ENCODE measurements around the gene REPIN1. TPM values are rescaled to one million over a fixed set of nuclear protein-coding genes. Genes with fewer than 3 reads are reported as not detected.

The REPIN1 gene
- total RNA-seq, 4 donors from 2014 or later, result 182 to 414 (median 247) TPM

- H3K27ac ChIP-seq, result peak overlapping the region; percentile 93 to 99 (median 97)
- DNase-seq, result no peak
- 73% methylated on average over 26 of the region's 48 CpGs; no CpG with 5 or more reads in 1 of the 2 donors for WGBS, 2 donors (ENCODE audit: low coverage in 1 of 2)
- in situ Hi-C loops (cut with MboI; ENCODE audit: low pct_ligation_motif_present in 1 of 4, low pct_unique_long_range_greater_than_20kb in 1 of 4, low sequenced_read_pairs in 3 of 4), result no loop called here
- H3K4me3 ChIP-seq, result peak overlapping the region in 3 of 4 donors; percentile 16 to 90 (median 70)
- no peaks in the 10 kb centered on the region for H3K9me3 ChIP-seq
- intact Hi-C loops (cut with DNase I; ENCODE audit: low total_unique reads), result no loop called here
- H3K36me3 ChIP-seq, result no peaks in the 10 kb centered on the region
- peaks cover 24 to 85% (median 61%) of the 10 kb centered on the region in 4 donors for H3K4me1 ChIP-seq
- no peak for TF ChIP-seq POLR2A (IDR thresholded peaks at IDR 0.05)
- no peak for TF ChIP-seq CTCF (IDR thresholded peaks at IDR 0.05)
- no peak for TF ChIP-seq POLR2AphosphoS5 (IDR thresholded peaks at IDR 0.05)
- TF ChIP-seq EP300 (IDR thresholded peaks at IDR 0.05; ENCODE audit: low read depth), result no peak
- no peaks in the 10 kb centered on the region for H3K27me3 ChIP-seq
Observed at GRCh38 chr7:150371131-150371995, 2.7 kb downstream of the REPIN1 start.

DNA sequence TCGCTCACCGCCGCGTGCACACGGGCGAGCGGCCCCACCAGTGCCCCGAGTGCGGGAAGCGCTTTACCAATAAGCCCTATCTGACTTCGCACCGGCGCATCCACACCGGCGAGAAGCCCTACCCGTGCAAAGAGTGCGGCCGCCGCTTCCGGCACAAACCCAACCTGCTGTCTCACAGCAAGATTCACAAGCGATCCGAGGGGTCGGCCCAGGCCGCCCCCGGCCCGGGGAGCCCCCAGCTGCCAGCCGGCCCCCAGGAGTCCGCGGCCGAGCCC is 3.3 kb downstream of the REPIN1 start:
- H3K4me1 ChIP-seq, result peaks cover 24 to 86% (median 67%) of the 10 kb centered on the region in 4 donors
- TF ChIP-seq EP300 (IDR thresholded peaks at IDR 0.05; ENCODE audit: low read depth) (no peak), POLR2AphosphoS5 (IDR thresholded peaks at IDR 0.05) (no peak), CTCF (IDR thresholded peaks at IDR 0.05) (no peak), POLR2A (IDR thresholded peaks at IDR 0.05) (no peak)
- intact Hi-C loops (cut with DNase I; ENCODE audit: low total_unique reads) (no loop called here), in situ Hi-C loops (cut with MboI; ENCODE audit: low pct_ligation_motif_present in 1 of 4, low pct_unique_long_range_greater_than_20kb in 1 of 4, low sequenced_read_pairs in 3 of 4) (no loop called here)
- H3K36me3 ChIP-seq, result no peaks in the 10 kb centered on the region
- 47% methylated on average over 18 of the region's 30 CpGs; no CpG with 5 or more reads in 1 of the 2 donors for WGBS, 2 donors (ENCODE audit: low coverage in 1 of 2)
- no peaks in the 10 kb centered on the region for H3K27me3 ChIP-seq
- H3K27ac ChIP-seq, result peak overlapping the region; percentile 93 to 99 (median 97)
- peak overlapping the region in 3 of 4 donors; percentile 16 to 90 (median 70) for H3K4me3 ChIP-seq
- H3K9me3 ChIP-seq, result no peaks in the 10 kb centered on the region
- no peak for DNase-seq

GRCh38 chr7:150372271-150373048 is 3.8 kb downstream of the REPIN1 start:
- WGBS, 2 donors (ENCODE audit: low coverage in 1 of 2), result 56% methylated on average over 68 of the region's 79 CpGs; no CpG with 5 or more reads in 1 of the 2 donors
- H3K27ac ChIP-seq, result peak overlapping the region; percentile 93 to 99 (median 97)
- peak; percentile 69 for DNase-seq
- no peaks in the 10 kb centered on the region for H3K9me3 ChIP-seq
- no peak for TF ChIP-seq EP300 (IDR thresholded peaks at IDR 0.05; ENCODE audit: low read depth)
- peak; percentile 51 for TF ChIP-seq POLR2A (IDR thresholded peaks at IDR 0.05)
- TF ChIP-seq CTCF (IDR thresholded peaks at IDR 0.05), result peak in 3 of 5 experiments; percentile 10 to 32 (median 13)
- peak in 2 of 3 donors; percentile 41 to 53 for TF ChIP-seq POLR2AphosphoS5 (IDR thresholded peaks at IDR 0.05)
- in situ Hi-C loops (cut with MboI; ENCODE audit: low pct_ligation_motif_present in 1 of 4, low pct_unique_long_range_greater_than_20kb in 1 of 4, low sequenced_read_pairs in 3 of 4) (no loop called here), intact Hi-C loops (cut with DNase I; ENCODE audit: low total_unique reads) (no loop called here)
- no peaks in the 10 kb centered on the region for H3K27me3 ChIP-seq
- peak overlapping the region in 3 of 4 donors; percentile 16 to 90 (median 70) for H3K4me3 ChIP-seq
- peaks cover 29 to 86% (median 72%) of the 10 kb centered on the region in 4 donors for H3K4me1 ChIP-seq
- no peaks in the 10 kb centered on the region for H3K36me3 ChIP-seq
